Transverse colon (tissue), 4 donors: ENCODE measurements around the gene MAPK14. TPM values are rescaled to one million over a fixed set of nuclear protein-coding genes. Genes with fewer than 3 reads are reported as not detected.

Experiments used
- DNase-seq: peaks from one replicate; pipeline ENCODE4 v3.0.0-alpha.2; 2019
- H3K27ac ChIP-seq, 4 donors: fragments of 200-600 bp; sonication (generic); 2 replicates each; pipeline ENCODE4 v1.5.1; 2016 to 2018; ENCODE audit warnings: inconsistent platforms in 4 of 4
- H3K27me3 ChIP-seq: fragments of 200-600 bp; sonication (generic); 2 replicates; pipeline ENCODE4 v1.5.1; 2017; ENCODE audit warnings: inconsistent platforms
- H3K36me3 ChIP-seq, 4 donors: fragments of 200-600 bp; sonication (generic); 2 replicates each; pipeline ENCODE4 v1.5.1; 2017 to 2019; ENCODE audit warnings: inconsistent platforms in 4 of 4
- H3K4me1 ChIP-seq, 4 donors: fragments of 200-600 bp; sonication (generic); 2 replicates each; pipeline ENCODE4 v1.5.1; 2017 to 2020; ENCODE audit warnings: inconsistent platforms in 4 of 4
- H3K4me3 ChIP-seq, 4 donors: fragments of 200-600 bp; sonication (generic); 1 replicate in 1 of 4; 2 replicates in 3 of 4; pipeline versions ENCODE4 v1.5.1 to v1.6.1; 2017 to 2019; ENCODE audit warnings: inconsistent platforms in 4 of 4
- H3K9me3 ChIP-seq, 2 donors: fragments of 200-600 bp; sonication (generic); 2 replicates each; pipeline ENCODE4 v1.5.1; 2017 to 2019; ENCODE audit warnings: inconsistent platforms in 2 of 2
- CTCF ChIP-seq, 5 experiments: fragments of 200-600 bp in 3 of 5; fragments of 450-650 bp in 2 of 5; sonication (generic) in 3 of 5; IDR thresholded peaks; 1 replicate in 2 of 5; 2 replicates in 3 of 5; pipeline ENCODE4 v1.5.1; 2016 to 2017; ENCODE audit warnings: antibody characterized with exemption in 5 of 5, inconsistent platforms in 3 of 5, mild to moderate bottlenecking in 2 of 5, moderate library complexity in 1 of 5
- EP300 ChIP-seq: sonication (generic); formaldehyde crosslinking; IDR thresholded peaks from one replicate; pipeline ENCODE4 v1.6.1; 2017; ENCODE audit warnings: antibody characterized with exemption, low read depth
- POLR2A ChIP-seq: fragments of 450-650 bp; IDR thresholded peaks from one replicate; pipeline ENCODE4 v1.6.1; 2016; ENCODE audit warnings: antibody characterized with exemption, mild to moderate bottlenecking, moderate library complexity
- POLR2AphosphoS5 ChIP-seq, 3 donors: sonication (generic); formaldehyde crosslinking; IDR thresholded peaks; one replicate each; pipeline ENCODE4 v1.6.1; 2016; ENCODE audit warnings: antibody characterized with exemption in 3 of 3
- WGBS, 2 donors: methylation state at CpG; one replicate each; pipeline ENCODE4 v1.1.5; 2018; ENCODE audit warnings: low coverage in 1 of 2; 5-methylcytosine and 5-hydroxymethylcytosine counted together
- in situ Hi-C, 4 donors: fragments of 200-750 bp; cut with MboI; loops; one replicate each; pipeline versions ENCODE4 v1.15.0 to v1.15.1; 2017; ENCODE audit warnings: low sequenced_read_pairs in 3 of 4, low pct_ligation_motif_present in 1 of 4, low pct_unique_long_range_greater_than_20kb in 1 of 4
- intact Hi-C: fragments of 100-400 bp; cut with DNase I; formaldehyde crosslinking; loops from one replicate; pipeline ENCODE4 v1.15.1; 2023; ENCODE audit warnings: low total_unique reads
- total RNA-seq, 4 donors: library from RNA; depleted of rRNA; stranded (reverse); fragments of >200 nt; gene quantifications; one replicate each; pipeline ENCODE4 v1.1.0, GENCODE V29; 2016

The MAPK14 gene
- total RNA-seq, 4 donors from 2014 or later = 82.2 to 132 (median 112) TPM

DNA sequence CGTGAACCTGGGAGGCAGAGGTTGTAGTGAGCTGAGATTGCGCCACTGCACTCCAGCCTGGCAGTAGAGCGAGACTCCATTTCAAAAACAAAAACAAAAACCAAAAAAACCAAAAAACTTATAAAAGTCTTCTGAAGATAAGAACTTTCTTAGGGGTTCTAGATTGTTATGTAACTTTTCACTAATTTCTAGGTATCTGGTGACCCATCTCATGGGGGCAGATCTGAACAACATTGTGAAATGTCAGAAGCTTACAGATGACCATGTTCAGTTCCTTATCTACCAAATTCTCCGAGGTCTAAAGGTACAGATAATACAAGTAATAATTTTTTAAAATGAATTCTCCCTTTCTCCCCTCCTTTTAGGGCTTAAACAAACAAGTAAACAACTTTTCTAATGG is 45.1 kb downstream of the MAPK14 start:
- TF ChIP-seq EP300 (no peak), POLR2AphosphoS5 (IDR thresholded peaks at IDR 0.05) (no peak), CTCF (IDR thresholded peaks at IDR 0.05) (no peak), POLR2A (no peak)
- intact Hi-C loops = no loop called here
- in situ Hi-C loops = no loop called here

GRCh38 chr6:36073587-36073986 is 46.0 kb downstream of the MAPK14 start:
- Histone ChIP-seq H3K27ac (no peak overlapping the region), H3K4me1 (peaks cover 5 to 28% (median 13%) of the 10 kb centered on the region in 4 donors), H3K4me3 (no peak overlapping the region), H3K36me3 (peaks cover 0 to 16% (median 6%) of the 10 kb centered on the region in 4 donors), H3K27me3 (no peaks in the 10 kb centered on the region), H3K9me3 (no peaks in the 10 kb centered on the region)
- intact Hi-C loops = no loop called here
- no peak for TF ChIP-seq POLR2A
- no peak for TF ChIP-seq EP300
- TF ChIP-seq CTCF (IDR thresholded peaks at IDR 0.05) = no peak
- TF ChIP-seq POLR2AphosphoS5 (IDR thresholded peaks at IDR 0.05) = no peak
- in situ Hi-C loops = no loop called here
- DNase-seq = no peak

More for the DNA sequence above, 45.1 kb downstream of the MAPK14 start:
- WGBS, 2 donors = 92 to 97% methylated on average over 4 of the region's 4 CpGs
- peaks cover 7 to 34% (median 19%) of the 10 kb centered on the region in 4 donors for H3K4me1 ChIP-seq
- no peak for DNase-seq
- H3K9me3 ChIP-seq = no peaks in the 10 kb centered on the region
- no peak overlapping the region for H3K27ac ChIP-seq
- peaks cover 0 to 14% (median 2%) of the 10 kb centered on the region in 4 donors for H3K36me3 ChIP-seq
- H3K27me3 ChIP-seq = no peaks in the 10 kb centered on the region
- H3K4me3 ChIP-seq = no peak overlapping the region

- Histone ChIP-seq H3K9me3 (no peaks in the 10 kb centered on the region), H3K27ac (peak overlapping the region in 1 of 4 donors; percentile 8), H3K4me3 (no peak overlapping the region), H3K27me3 (no peaks in the 10 kb centered on the region), H3K36me3 (peaks cover 0 to 36% (median 16%) of the 10 kb centered on the region in 4 donors), H3K4me1 (peaks cover 5 to 17% (median 9%) of the 10 kb centered on the region in 4 donors)
- no peak for DNase-seq
- intact Hi-C loops = no loop called here
- in situ Hi-C loops = no loop called here
- TF ChIP-seq CTCF (IDR thresholded peaks at IDR 0.05) (peak; percentile 23 to 43 (median 31)), POLR2A (no peak), POLR2AphosphoS5 (IDR thresholded peaks at IDR 0.05) (no peak), EP300 (no peak)
- WGBS, 2 donors = 47 to 64% methylated on average over 3 of the region's 3 CpGs
Observed at GRCh38 chr6:36075656-36076055, 48.0 kb downstream of the MAPK14 start.

- H3K27ac ChIP-seq = peak overlapping the region in 1 of 4 donors; percentile 36
- H3K9me3 ChIP-seq = peaks cover 0 to 3% of the 10 kb centered on the region in 2 donors
- peaks cover 0 to 44% (median 20%) of the 10 kb centered on the region in 4 donors for H3K36me3 ChIP-seq
- peaks cover 5 to 17% (median 9%) of the 10 kb centered on the region in 4 donors for H3K4me1 ChIP-seq
- intact Hi-C loops = no loop called here
- no peak for DNase-seq
- no peak overlapping the region for H3K4me3 ChIP-seq
- H3K27me3 ChIP-seq = no peaks in the 10 kb centered on the region
- TF ChIP-seq POLR2A (no peak), CTCF (IDR thresholded peaks at IDR 0.05) (no peak), POLR2AphosphoS5 (IDR thresholded peaks at IDR 0.05) (no peak), EP300 (no peak)
- in situ Hi-C loops = no loop called here
- WGBS, 2 donors = 77 to 79% methylated on average over 3 of the region's 3 CpGs
Observed at GRCh38 chr6:36076178-36077063, 48.8 kb downstream of the MAPK14 start.
